ENCODE results near the gene ITPRID1.

DNA sequence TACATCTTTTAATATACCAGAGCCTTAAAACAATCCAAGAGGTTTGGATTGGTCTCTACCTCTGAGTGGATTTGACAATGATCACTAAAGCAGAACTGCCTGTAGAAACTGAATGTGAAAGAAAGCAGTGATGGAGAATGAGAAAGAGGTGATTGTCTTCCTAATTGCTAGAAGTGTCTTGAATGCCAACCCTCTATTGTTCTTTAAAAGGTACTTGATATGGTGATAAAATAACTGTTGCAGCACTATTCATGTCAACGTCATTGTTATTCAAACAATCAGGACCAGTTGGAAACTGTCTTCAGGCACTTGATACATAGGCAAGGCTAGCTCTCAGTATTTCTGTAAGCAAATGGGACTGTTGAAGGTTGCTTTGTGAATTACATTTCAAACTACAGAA is 47.9 kb upstream of the ITPRID1 start:
- TF ChIP-seq, protein P1, sequence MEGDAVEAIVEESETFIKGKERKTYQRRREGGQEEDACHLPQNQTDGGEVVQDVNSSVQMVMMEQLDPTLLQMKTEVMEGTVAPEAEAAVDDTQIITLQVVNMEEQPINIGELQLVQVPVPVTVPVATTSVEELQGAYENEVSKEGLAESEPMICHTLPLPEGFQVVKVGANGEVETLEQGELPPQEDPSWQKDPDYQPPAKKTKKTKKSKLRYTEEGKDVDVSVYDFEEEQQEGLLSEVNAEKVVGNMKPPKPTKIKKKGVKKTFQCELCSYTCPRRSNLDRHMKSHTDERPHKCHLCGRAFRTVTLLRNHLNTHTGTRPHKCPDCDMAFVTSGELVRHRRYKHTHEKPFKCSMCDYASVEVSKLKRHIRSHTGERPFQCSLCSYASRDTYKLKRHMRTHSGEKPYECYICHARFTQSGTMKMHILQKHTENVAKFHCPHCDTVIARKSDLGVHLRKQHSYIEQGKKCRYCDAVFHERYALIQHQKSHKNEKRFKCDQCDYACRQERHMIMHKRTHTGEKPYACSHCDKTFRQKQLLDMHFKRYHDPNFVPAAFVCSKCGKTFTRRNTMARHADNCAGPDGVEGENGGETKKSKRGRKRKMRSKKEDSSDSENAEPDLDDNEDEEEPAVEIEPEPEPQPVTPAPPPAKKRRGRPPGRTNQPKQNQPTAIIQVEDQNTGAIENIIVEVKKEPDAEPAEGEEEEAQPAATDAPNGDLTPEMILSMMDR (conservative IDR thresholded peaks at IDR 0.05), result no peak
- no peak for TF ChIP-seq ZFX (IDR thresholded peaks at IDR 0.05)
